Adrenal gland (tissue), 5 donors: Measurements from ENCODE around the gene ITPRID1.

ENCODE experiments used
- POLR2A ChIP-seq, 2 donors: fragments of 450-650 bp; IDR thresholded peaks; one replicate each; pipeline ENCODE4 v1.6.1; 2017; ENCODE audit warnings: antibody characterized with exemption in 2 of 2, mild to moderate bottlenecking in 2 of 2, moderate library complexity in 1 of 2
- TF ChIP-seq, protein P1 (sequence below), 6 experiments: fragments of 450-650 bp in 4 of 6; fragments of 200-600 bp in 2 of 6; sonication (generic) in 1 of 6; IDR thresholded peaks; 1 replicate in 5 of 6; 2 replicates in 1 of 6; pipeline versions ENCODE4 v1.5.1 to v1.8.0; 2016 to 2021; ENCODE audit warnings: antibody characterized with exemption in 6 of 6, mild to moderate bottlenecking in 2 of 6, moderate library complexity in 1 of 6
- donor health status: DM: no; HTN: no; CAD: no.

- TF ChIP-seq, protein P1, sequence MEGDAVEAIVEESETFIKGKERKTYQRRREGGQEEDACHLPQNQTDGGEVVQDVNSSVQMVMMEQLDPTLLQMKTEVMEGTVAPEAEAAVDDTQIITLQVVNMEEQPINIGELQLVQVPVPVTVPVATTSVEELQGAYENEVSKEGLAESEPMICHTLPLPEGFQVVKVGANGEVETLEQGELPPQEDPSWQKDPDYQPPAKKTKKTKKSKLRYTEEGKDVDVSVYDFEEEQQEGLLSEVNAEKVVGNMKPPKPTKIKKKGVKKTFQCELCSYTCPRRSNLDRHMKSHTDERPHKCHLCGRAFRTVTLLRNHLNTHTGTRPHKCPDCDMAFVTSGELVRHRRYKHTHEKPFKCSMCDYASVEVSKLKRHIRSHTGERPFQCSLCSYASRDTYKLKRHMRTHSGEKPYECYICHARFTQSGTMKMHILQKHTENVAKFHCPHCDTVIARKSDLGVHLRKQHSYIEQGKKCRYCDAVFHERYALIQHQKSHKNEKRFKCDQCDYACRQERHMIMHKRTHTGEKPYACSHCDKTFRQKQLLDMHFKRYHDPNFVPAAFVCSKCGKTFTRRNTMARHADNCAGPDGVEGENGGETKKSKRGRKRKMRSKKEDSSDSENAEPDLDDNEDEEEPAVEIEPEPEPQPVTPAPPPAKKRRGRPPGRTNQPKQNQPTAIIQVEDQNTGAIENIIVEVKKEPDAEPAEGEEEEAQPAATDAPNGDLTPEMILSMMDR (IDR thresholded peaks at IDR 0.05): no peak
- no peak for TF ChIP-seq POLR2A (IDR thresholded peaks at IDR 0.05)
Measured at GRCh38 chr7:31563951-31564350, 50.1 kb downstream of the ITPRID1 start.
